Endodermal cell (in vitro differentiated cells): ENCODE measurements around the gene ACAP3. TPM values are rescaled to one million over a fixed set of nuclear protein-coding genes. Genes with fewer than 3 reads are reported as not detected.

Source experiments
- DNase-seq: peaks from one replicate; pipeline ENCODE4 v3.0.0-alpha.2; 2017
- H3K27ac ChIP-seq: 2 replicates; pipeline ENCODE4 v1.5.1; 2013; ENCODE audit warnings: mild to moderate bottlenecking, low read depth, low read length, moderate library complexity
- H3K27me3 ChIP-seq: 2 replicates; pipeline ENCODE4 v1.6.1; 2013; ENCODE audit warnings: mild to moderate bottlenecking, low read length, moderate library complexity; ENCODE audit not compliant: insufficient read depth, control insufficient read depth, poor library complexity, severe bottlenecking
- H3K36me3 ChIP-seq: 2 replicates; pipeline ENCODE4 v1.7.0; 2013; ENCODE audit warnings: mild to moderate bottlenecking, low read length, moderate library complexity; ENCODE audit not compliant: control insufficient read depth, insufficient read depth
- H3K4me1 ChIP-seq: one replicate; pipeline ENCODE4 v1.7.0; 2013; ENCODE audit warnings: low read length; ENCODE audit not compliant: control insufficient read depth, insufficient read depth
- H3K4me3 ChIP-seq: 2 replicates; pipeline ENCODE4 v1.5.1; 2013; ENCODE audit warnings: mild to moderate bottlenecking, low read length, moderate library complexity
- H3K9ac ChIP-seq: 2 replicates; pipeline ENCODE4 v1.6.1; 2013; ENCODE audit warnings: mild to moderate bottlenecking, low read length, moderate library complexity; ENCODE audit not compliant: poor library complexity, severe bottlenecking; ENCODE audit errors: extremely low read depth
- H3K9me3 ChIP-seq: 2 replicates; pipeline ENCODE4 v1.6.1; 2013; ENCODE audit warnings: mild to moderate bottlenecking, low read length, moderate library complexity; ENCODE audit not compliant: control insufficient read depth
- H3K27ac Mint-ChIP-seq: 2 replicates; pipeline ENCODE4 v1.8.0; 2020; ENCODE audit warnings: mixed read lengths
- H3K27me3 Mint-ChIP-seq: 2 replicates; pipeline ENCODE4 v1.8.0; 2021; ENCODE audit warnings: mild to moderate bottlenecking, mixed read lengths; ENCODE audit not compliant: insufficient read depth
- H3K36me3 Mint-ChIP-seq: 2 replicates; pipeline ENCODE4 v1.8.0; 2020; ENCODE audit warnings: low read depth, mixed read lengths
- H3K4me1 Mint-ChIP-seq: 2 replicates; pipeline ENCODE4 v1.8.0; 2020; ENCODE audit warnings: mixed read lengths
- H3K4me3 Mint-ChIP-seq: 2 replicates; pipeline ENCODE4 v1.8.0; 2020; ENCODE audit warnings: mild to moderate bottlenecking, moderate library complexity, mixed read lengths
- H3K9me3 Mint-ChIP-seq: 2 replicates; pipeline ENCODE4 v1.8.0; 2020; ENCODE audit warnings: mild to moderate bottlenecking, mixed read lengths
- WGBS, 2 experiments: methylation state at CpG; one replicate each; pipeline versions ENCODE4 v1.1.5 to v1.1.7; 2013; ENCODE audit warnings: missing lambda C conversion rate in 2 of 2, mixed read lengths in 1 of 2; ENCODE audit not compliant: insufficient coverage in 1 of 2, insufficient read length in 1 of 2; 5-methylcytosine and 5-hydroxymethylcytosine counted together
- total RNA-seq, 2 donors: library from RNA; stranded (reverse); fragmentation: NEBNext Ultra II Directional in 1 of 2; extraction: Animal tissue kit (Norgen Biotek cat#: 25700) in 1 of 2; gene quantifications; 2 replicates in 1 of 2; 3 replicates in 1 of 2; pipeline ENCODE4 v1.2.1, GENCODE V29; 2021
- TF ChIP-seq, protein P1 (sequence below): fragments of 200-600 bp; sonication (generic); conservative IDR thresholded peaks from 2 replicates; pipeline ENCODE4 v1.5.0; 2021; ENCODE audit warnings: antibody characterized with exemption, mild to moderate bottlenecking

ACAP3 gene
- total RNA-seq, 2 donors from 2014 or later, result 36.8 to 43.5 TPM

DNA sequence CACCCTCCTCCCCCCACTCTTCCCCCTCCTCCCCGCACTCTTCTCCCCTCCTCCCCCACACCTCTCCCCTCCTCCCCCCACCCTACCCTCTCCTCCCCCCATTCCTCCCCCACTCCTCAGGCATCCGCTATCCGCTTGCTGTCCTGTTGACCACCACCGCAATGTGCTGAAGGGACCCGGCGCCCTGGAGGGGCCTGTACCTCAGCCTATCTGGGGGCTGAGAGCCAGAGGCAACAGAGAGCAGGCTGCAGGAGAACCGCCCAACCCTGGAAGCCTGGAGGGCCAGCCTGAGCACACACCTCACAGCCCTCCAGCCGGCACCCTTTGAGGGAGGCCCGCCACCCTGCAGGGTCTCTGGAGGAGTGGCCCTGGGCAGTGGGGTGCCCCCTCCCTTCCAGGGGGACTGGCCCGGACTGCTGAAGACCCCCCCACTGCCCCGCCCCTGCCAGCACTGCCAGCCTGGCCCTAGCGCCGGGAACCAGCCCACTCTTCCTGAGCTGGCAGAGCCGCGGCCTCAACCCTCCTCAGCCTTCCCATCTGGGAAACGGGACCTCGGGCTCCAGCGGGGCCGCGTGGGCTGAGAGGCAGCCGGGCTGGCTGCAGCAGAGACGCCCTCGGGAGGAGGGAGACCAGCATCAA, 62.4 kb downstream of the ACAP3 start:
- WGBS, 2 experiments, result 95 to 97% methylated on average over 7 to 22 of the region's 23 CpGs
- Mint-ChIP-seq H3K9me3 (no peaks in the 10 kb centered on the region), H3K36me3 (peaks cover 1% of the 10 kb centered on the region), H3K4me1 (no peaks in the 10 kb centered on the region), H3K4me3 (no peak overlapping the region), H3K27me3 (peaks cover 1% of the 10 kb centered on the region), H3K27ac (no peak overlapping the region)
- Histone ChIP-seq H3K4me1 (no peaks in the 10 kb centered on the region), H3K27ac (no peak overlapping the region), H3K9me3 (no peaks in the 10 kb centered on the region), H3K27me3 (peaks cover 12% of the 10 kb centered on the region), H3K4me3 (no peak overlapping the region), H3K9ac (no peak overlapping the region), H3K36me3 (no peaks in the 10 kb centered on the region)
- TF ChIP-seq, protein P1, sequence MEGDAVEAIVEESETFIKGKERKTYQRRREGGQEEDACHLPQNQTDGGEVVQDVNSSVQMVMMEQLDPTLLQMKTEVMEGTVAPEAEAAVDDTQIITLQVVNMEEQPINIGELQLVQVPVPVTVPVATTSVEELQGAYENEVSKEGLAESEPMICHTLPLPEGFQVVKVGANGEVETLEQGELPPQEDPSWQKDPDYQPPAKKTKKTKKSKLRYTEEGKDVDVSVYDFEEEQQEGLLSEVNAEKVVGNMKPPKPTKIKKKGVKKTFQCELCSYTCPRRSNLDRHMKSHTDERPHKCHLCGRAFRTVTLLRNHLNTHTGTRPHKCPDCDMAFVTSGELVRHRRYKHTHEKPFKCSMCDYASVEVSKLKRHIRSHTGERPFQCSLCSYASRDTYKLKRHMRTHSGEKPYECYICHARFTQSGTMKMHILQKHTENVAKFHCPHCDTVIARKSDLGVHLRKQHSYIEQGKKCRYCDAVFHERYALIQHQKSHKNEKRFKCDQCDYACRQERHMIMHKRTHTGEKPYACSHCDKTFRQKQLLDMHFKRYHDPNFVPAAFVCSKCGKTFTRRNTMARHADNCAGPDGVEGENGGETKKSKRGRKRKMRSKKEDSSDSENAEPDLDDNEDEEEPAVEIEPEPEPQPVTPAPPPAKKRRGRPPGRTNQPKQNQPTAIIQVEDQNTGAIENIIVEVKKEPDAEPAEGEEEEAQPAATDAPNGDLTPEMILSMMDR, result no peak
- no peak for DNase-seq

DNA sequence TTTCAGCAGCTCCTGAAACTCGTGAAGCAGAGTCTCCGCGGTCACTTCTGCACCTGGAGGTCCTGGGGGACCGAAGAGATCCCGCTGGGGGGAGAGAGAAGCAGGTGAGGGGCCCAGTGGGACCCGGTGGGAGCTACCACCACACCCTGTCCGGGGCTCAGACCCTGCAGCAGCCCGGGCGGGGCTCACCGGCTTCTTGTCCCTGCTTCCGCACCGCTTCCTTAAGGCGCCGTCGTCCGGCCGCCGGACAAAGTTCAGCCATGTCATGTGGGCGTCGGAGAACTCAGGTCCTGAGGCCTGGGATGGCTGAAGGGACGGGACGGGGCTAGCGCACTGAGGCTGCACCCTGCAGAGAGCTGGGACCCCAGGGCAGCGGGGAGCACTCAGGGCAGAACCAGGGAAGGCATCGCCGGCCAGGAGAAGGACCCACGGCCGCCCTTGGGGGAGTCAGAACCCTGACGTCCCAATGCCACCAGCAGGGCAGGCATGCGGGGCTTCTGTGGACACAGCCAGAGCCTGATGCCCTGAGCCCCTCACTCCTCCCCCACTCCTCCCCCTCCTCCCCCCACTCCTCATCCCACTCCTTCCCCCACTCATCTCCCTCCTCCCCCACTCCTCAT, 63.4 kb downstream of the ACAP3 start:
- Histone ChIP-seq H3K4me3 (no peak overlapping the region), H3K27me3 (peaks cover 12% of the 10 kb centered on the region), H3K9ac (no peak overlapping the region), H3K27ac (no peak overlapping the region), H3K4me1 (no peaks in the 10 kb centered on the region), H3K36me3 (no peaks in the 10 kb centered on the region), H3K9me3 (no peaks in the 10 kb centered on the region)
- no peak for DNase-seq
- Mint-ChIP-seq H3K4me1 (no peaks in the 10 kb centered on the region), H3K27me3 (peaks cover 1% of the 10 kb centered on the region), H3K9me3 (no peaks in the 10 kb centered on the region), H3K36me3 (no peaks in the 10 kb centered on the region), H3K27ac (no peak overlapping the region), H3K4me3 (no peak overlapping the region)
- WGBS, 2 experiments, result 90 to 92% methylated on average over 19 to 29 of the region's 30 CpGs
- TF ChIP-seq, protein P1, result no peak

DNA sequence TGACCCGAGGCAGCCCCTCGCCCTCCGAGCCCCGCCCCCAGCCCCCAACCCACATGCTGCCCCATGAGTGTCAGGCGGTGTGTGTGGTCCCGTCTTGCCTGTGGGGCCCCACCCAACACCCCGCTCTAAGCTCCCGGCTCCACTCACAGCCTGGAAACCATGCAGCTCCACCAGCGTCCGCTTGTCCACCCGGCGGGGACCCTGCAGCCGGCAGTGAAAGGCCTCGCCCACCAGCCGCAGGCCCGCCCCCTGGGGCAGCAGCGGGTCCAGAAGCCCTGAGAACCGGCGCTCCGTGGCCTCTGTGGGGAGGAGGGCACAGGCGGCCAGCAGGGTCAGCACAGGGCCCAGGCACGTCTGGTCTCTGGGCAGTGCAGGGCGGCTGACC, 63.9 kb downstream of the ACAP3 start:
- H3K27ac Mint-ChIP-seq, result no peak overlapping the region
- no peak overlapping the region for H3K4me3 ChIP-seq
- TF ChIP-seq, protein P1, result no peak
- no peaks in the 10 kb centered on the region for H3K4me1 Mint-ChIP-seq
- peaks cover 12% of the 10 kb centered on the region for H3K27me3 ChIP-seq
- DNase-seq, result no peak
- no peaks in the 10 kb centered on the region for H3K9me3 Mint-ChIP-seq
- H3K36me3 ChIP-seq, result no peaks in the 10 kb centered on the region
- no peak overlapping the region for H3K4me3 Mint-ChIP-seq
- H3K9me3 ChIP-seq, result no peaks in the 10 kb centered on the region
- H3K4me1 ChIP-seq, result no peaks in the 10 kb centered on the region
- no peaks in the 10 kb centered on the region for H3K36me3 Mint-ChIP-seq
- H3K27me3 Mint-ChIP-seq, result peaks cover 1% of the 10 kb centered on the region
- H3K27ac ChIP-seq, result no peak overlapping the region
- H3K9ac ChIP-seq, result no peak overlapping the region
- 86 to 88% methylated on average over 4 to 23 of the region's 23 CpGs for WGBS, 2 experiments
